Progenitor cell of endocrine pancreas (in vitro differentiated cells): ENCODE results near the gene ABR. TPM values are rescaled to one million over a fixed set of nuclear protein-coding genes. Genes with fewer than 3 reads are reported as not detected.

ENCODE experiments used
- DNase-seq: peaks from one replicate; pipeline ENCODE4 v3.0.0; 2021; ENCODE audit warnings: low spot score; ENCODE audit not compliant: unreplicated experiment
- H3K27ac Mint-ChIP-seq: 2 replicates; pipeline ENCODE4 v1.8.0; 2021; ENCODE audit warnings: mild to moderate bottlenecking, moderate library complexity, mixed read lengths
- H3K27me3 Mint-ChIP-seq: 2 replicates; pipeline ENCODE4 v1.8.0; 2021; ENCODE audit warnings: mixed read lengths
- H3K36me3 Mint-ChIP-seq: 2 replicates; pipeline ENCODE4 v1.8.0; 2022; ENCODE audit warnings: mixed read lengths; ENCODE audit not compliant: insufficient read depth
- H3K4me1 Mint-ChIP-seq: 2 replicates; pipeline ENCODE4 v1.8.0; 2021; ENCODE audit warnings: low read depth, mixed read lengths
- H3K4me3 Mint-ChIP-seq: 2 replicates; pipeline ENCODE4 v1.8.0; 2021; ENCODE audit warnings: low read depth, mild to moderate bottlenecking, moderate library complexity, mixed read lengths
- H3K9me3 Mint-ChIP-seq: 2 replicates; pipeline ENCODE4 v1.8.0; 2021; ENCODE audit warnings: low read depth, mixed read lengths
- total RNA-seq: library from RNA; stranded (reverse); gene quantifications from 2 replicates; pipeline ENCODE4 v1.2.1, GENCODE V29; 2021
- TF ChIP-seq, protein P1 (sequence below): fragments of 200-600 bp; sonication (generic); IDR thresholded peaks from one replicate; pipeline ENCODE4 v1.5.0; 2021; ENCODE audit warnings: antibody characterized with exemption, mild to moderate bottlenecking; ENCODE audit not compliant: unreplicated experiment

The ABR gene
- total RNA-seq, 1 donor from 2014 or later, result 61.0 TPM

DNA sequence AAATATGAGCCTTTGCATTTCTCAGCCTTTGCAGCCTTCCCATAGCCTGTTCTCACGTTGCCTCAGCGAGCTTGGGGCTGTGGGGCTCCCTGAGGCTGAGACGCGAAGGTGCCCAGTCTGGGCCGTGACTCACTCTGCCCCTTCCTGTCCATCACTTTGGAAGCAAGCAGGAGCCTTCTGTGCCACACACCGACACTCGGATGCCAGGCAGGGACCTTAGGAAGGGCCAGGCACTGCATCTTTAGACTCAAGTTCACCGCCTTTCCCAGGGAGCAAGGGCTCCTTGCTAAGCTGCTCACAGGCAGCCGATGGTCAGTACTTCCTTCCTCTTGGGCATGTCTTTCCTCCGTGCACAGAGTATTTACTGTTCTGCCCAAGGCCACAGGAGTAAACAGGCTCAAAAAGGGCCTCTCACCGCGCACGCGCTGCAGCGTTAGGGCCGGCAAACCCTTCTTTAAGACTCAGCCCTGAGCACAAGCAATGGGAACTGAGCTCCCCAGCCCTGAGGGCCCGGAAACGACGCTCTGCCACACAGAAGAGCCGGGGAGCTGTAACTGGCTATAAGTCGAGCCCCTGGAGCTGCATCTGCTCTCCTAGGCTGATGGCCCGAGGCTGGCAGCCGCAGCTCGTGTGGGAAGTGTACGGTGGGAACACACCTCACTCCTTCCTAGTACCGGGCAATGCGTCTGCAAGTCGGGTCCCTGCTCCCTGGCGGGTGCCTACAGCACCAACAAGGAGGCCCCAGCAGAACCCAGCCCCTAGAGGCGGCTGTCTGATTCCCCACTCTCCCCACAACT is 175.6 kb downstream of the ABR start:
- DNase-seq, result no peak
- no peak overlapping the region for H3K27ac Mint-ChIP-seq
- peaks cover 11% of the 10 kb centered on the region for H3K36me3 Mint-ChIP-seq
- H3K9me3 Mint-ChIP-seq, result no peaks in the 10 kb centered on the region
- H3K27me3 Mint-ChIP-seq, result no peaks in the 10 kb centered on the region
- peaks cover 3% of the 10 kb centered on the region for H3K4me1 Mint-ChIP-seq
- TF ChIP-seq, protein P1, sequence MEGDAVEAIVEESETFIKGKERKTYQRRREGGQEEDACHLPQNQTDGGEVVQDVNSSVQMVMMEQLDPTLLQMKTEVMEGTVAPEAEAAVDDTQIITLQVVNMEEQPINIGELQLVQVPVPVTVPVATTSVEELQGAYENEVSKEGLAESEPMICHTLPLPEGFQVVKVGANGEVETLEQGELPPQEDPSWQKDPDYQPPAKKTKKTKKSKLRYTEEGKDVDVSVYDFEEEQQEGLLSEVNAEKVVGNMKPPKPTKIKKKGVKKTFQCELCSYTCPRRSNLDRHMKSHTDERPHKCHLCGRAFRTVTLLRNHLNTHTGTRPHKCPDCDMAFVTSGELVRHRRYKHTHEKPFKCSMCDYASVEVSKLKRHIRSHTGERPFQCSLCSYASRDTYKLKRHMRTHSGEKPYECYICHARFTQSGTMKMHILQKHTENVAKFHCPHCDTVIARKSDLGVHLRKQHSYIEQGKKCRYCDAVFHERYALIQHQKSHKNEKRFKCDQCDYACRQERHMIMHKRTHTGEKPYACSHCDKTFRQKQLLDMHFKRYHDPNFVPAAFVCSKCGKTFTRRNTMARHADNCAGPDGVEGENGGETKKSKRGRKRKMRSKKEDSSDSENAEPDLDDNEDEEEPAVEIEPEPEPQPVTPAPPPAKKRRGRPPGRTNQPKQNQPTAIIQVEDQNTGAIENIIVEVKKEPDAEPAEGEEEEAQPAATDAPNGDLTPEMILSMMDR, result no peak
- no peak overlapping the region for H3K4me3 Mint-ChIP-seq

DNA sequence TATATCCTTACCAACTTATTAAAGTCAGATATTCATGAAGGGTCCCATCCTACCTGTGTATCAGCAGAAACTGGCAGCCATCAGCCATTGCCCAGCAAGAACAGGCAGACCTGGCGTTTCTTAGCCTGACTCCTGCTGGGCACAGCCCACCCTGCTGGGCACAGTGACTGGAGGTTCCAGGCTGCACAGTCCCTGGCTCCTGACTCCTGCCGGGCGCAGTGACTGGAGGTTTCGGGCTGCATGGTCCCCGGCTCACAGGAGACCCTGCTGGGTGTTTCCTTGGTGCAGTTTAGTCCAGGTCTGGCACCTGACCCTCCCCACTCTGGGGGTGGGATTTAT is 176.2 kb downstream of the ABR start:
- H3K27me3 Mint-ChIP-seq, result no peaks in the 10 kb centered on the region
- H3K36me3 Mint-ChIP-seq, result peaks cover 11% of the 10 kb centered on the region
- DNase-seq, result no peak
- TF ChIP-seq, protein P1, result no peak
- H3K4me1 Mint-ChIP-seq, result peaks cover 5% of the 10 kb centered on the region
- no peaks in the 10 kb centered on the region for H3K9me3 Mint-ChIP-seq
- no peak overlapping the region for H3K27ac Mint-ChIP-seq
- no peak overlapping the region for H3K4me3 Mint-ChIP-seq

GRCh38 chr17:1002771-1003555 is 176.8 kb downstream of the ABR start:
- no peak overlapping the region for H3K4me3 Mint-ChIP-seq
- H3K36me3 Mint-ChIP-seq, result peaks cover 11% of the 10 kb centered on the region
- DNase-seq, result no peak
- no peak overlapping the region for H3K27ac Mint-ChIP-seq
- H3K9me3 Mint-ChIP-seq, result no peaks in the 10 kb centered on the region
- H3K4me1 Mint-ChIP-seq, result peaks cover 8% of the 10 kb centered on the region
- TF ChIP-seq, protein P1, result no peak
- no peaks in the 10 kb centered on the region for H3K27me3 Mint-ChIP-seq

DNA sequence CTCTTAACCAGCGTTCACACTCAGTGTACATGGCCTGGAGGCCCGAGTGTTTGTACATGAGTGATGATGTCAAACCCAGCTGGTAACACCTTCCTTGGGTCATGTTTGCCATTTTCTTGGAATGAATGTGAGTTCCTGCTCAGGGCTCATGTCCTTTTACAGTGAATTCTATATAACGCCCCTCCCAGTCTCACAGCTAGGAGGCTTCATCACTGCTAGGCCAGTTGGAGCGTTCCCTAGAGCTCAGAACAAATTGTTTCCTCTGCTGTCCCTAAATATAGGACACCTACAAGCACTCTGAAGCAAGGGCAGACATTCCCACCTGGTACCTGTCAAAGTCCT is 177.4 kb downstream of the ABR start:
- peaks cover 11% of the 10 kb centered on the region for H3K4me1 Mint-ChIP-seq
- H3K36me3 Mint-ChIP-seq, result peaks cover 11% of the 10 kb centered on the region
- H3K4me3 Mint-ChIP-seq, result no peak overlapping the region
- DNase-seq, result no peak
- H3K9me3 Mint-ChIP-seq, result no peaks in the 10 kb centered on the region
- H3K27ac Mint-ChIP-seq, result peak overlapping the region; percentile 59
- TF ChIP-seq, protein P1, result no peak
- H3K27me3 Mint-ChIP-seq, result no peaks in the 10 kb centered on the region

- Mint-ChIP-seq H3K36me3 (peaks cover 11% of the 10 kb centered on the region), H3K9me3 (no peaks in the 10 kb centered on the region), H3K27ac (peak overlapping the region; percentile 59), H3K27me3 (no peaks in the 10 kb centered on the region), H3K4me1 (peaks cover 11% of the 10 kb centered on the region), H3K4me3 (no peak overlapping the region)
- TF ChIP-seq, protein P1, result no peak
- no peak for DNase-seq
Observed at GRCh38 chr17:1001640-1002411, 178.0 kb downstream of the ABR start.
